Measurements from ENCODE around the gene CILP2.

The CILP2 gene

GRCh38 chr19:19528721-19529490 lies 9.2 kb upstream of the CILP2 start, which contains the start of gene YJEFN3:
TSS of gene YJEFN3 (plus strand) at chr19:19528911. CDS start at chr19:19528933, 22 bp downstream.
- DNase-seq (ENCODE audit: low read depth), result no peak

- no peak for DNase-seq (ENCODE audit: low read depth)
Observed at GRCh38 chr19:19529783-19530422, 8.2 kb upstream of the CILP2 start.

- no peak for DNase-seq (ENCODE audit: low read depth)
Observed at GRCh38 chr19:19530423-19530804, 7.7 kb upstream of the CILP2 start.

- DNase-seq (ENCODE audit: low read depth), result no peak
Observed at GRCh38 chr19:19530889-19531288, 7.2 kb upstream of the CILP2 start.

GRCh38 chr19:19531951-19532805 lies 5.9 kb upstream of the CILP2 start:
- no peak for DNase-seq (ENCODE audit: low read depth)

- DNase-seq (ENCODE audit: low read depth), result no peak
Observed at GRCh38 chr19:19532806-19533701, 5.0 kb upstream of the CILP2 start.

DNA sequence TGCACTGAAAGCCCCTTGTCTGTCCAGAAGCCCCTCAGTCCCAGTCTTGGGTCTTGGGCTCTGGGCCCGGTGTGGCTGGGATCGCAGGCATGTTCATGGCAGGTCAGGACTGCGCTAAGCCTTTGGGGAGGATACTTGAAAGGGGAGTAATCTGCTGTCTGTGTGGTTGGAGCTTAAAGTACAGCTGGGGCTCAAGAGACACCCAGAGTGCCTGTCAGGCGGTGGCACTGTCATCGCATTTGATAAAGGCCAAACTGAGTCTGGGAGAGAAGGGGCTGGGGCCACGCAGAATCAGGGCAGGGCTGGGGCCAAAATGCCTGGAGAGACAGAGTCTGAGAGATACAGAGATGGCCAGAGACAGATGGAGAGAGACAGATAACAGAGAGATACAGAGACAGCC lies 4.2 kb upstream of the CILP2 start:
- no peak for DNase-seq (ENCODE audit: low read depth)

DNA sequence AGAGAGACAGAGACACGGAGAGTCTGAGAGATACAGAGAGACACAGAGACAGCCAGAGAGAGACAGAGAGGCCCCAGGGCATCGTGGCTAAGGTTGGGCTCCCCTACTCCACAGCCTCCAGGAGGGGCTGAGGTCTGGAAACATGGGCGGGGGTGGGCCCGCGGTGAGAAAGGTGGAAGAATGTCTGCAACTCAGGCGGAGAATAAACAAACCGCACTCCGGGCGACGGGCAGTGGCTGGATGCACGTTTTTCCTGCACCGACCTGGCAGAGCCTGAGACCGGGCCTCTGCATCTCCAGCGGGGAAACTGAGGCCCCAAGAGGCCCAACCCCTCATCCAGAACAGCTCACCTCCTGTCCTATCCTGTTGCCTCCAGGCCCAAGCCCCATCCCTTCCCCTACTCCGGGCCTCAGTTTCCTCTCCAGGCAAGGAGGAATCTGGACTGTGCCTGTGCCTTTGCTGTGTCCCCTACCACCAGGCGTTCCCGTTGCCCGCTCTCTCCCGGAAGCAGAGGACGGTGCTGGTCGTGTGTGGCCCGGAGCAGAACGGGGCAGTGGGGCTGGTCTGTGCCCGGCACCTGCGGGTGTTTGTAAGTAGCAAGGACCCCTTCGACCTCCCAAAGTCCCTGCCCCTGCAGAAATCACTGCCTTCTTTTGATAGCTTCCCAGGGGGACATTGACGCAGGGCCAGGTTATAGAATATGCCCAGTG lies 3.4 kb upstream of the CILP2 start:
- DNase-seq (ENCODE audit: low read depth), result no peak

- DNase-seq (ENCODE audit: low read depth), result no peak
Observed at GRCh38 chr19:19535311-19536191, 2.5 kb upstream of the CILP2 start.

DNA sequence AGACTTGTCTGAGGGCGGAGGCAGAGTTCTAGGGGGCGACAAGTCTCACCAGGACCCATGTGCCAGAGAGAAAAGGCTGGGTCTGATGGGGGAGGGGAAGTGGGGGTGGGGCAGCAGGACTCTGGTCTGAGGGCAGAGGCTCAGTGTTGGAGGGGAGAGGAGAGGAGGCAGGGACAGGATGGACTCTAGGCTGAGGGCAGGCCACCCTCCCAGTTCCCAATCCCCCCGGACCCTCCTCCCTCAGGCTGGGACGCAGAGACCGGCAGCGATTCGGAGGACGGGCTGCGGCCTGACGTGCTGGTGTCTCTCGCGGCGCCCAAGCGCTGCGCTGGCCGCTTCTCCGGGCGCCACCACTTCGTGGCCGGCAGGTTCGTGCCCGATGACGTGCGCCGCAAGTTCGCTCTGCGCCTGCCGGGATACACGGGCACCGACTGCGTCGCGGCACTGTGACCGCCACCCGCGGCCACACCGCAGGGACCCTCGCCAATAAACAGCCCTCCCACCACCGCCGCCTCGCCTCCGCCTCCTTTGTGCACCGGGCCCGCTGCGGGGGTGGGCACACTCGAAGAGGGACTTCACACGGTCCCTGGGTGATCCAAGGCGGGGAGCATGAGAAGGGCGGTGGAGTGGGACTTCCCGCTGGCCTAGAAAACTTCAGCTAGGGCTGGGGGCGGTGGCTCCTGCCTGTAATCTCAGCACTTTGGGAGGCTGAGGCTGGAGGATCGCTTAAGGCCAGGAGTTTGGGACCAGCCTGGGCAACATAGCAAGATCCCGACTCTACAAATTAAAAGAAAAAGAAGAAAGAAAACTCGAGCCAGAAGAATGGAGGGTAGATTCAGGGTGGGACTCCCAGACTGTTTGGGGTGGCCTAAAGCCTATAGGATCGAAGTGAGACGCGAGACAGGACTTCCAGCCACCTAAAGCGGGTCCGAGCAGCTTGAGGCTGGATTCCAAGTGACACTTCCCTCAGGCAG lies 703 bp upstream of the CILP2 start:
- DNase-seq (ENCODE audit: low read depth), result no peak

DNA sequence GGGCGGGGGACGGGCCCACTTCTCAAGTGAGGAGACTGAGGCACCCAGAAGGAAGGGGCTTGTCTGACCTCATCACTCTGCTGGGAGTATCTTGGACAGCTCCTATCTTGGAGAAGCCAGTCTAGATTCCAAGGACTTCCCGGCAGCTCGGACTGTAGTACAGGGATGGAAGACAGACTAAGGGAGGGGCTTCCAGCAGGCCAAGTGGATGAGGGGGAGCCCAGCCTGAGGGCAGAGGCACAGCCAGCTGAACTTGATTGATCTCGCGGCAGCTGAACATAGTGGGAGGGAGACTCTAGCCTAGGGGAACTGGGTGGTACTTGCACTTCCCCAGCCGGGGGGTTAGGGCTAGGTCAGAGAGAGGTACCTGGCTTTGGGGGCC lies 711 bp downstream of the CILP2 start:
- no peak for DNase-seq (ENCODE audit: low read depth)

DNA sequence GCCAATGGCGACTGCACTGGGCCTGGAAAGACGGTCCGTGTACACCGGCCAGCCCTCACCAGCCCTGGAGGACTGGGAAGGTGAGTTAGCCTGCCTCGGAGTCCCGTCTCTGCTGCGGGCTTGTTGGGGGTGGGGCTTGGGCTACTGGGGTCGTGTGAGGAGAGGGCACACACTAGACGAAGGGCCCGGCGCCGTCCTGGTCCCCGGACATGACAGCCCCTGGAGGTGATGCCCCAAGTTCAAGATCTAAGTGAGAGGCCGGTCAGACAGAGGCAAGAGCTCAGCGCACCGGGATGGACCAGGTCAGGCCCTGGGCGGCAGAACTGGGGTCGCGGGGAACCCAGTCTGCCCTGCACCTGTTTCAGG lies 1.6 kb downstream of the CILP2 start:
- no peak for DNase-seq (ENCODE audit: low read depth)

- no peak for DNase-seq (ENCODE audit: low read depth)
Observed at GRCh38 chr19:19540064-19540714, 2.1 kb downstream of the CILP2 start.

DNA sequence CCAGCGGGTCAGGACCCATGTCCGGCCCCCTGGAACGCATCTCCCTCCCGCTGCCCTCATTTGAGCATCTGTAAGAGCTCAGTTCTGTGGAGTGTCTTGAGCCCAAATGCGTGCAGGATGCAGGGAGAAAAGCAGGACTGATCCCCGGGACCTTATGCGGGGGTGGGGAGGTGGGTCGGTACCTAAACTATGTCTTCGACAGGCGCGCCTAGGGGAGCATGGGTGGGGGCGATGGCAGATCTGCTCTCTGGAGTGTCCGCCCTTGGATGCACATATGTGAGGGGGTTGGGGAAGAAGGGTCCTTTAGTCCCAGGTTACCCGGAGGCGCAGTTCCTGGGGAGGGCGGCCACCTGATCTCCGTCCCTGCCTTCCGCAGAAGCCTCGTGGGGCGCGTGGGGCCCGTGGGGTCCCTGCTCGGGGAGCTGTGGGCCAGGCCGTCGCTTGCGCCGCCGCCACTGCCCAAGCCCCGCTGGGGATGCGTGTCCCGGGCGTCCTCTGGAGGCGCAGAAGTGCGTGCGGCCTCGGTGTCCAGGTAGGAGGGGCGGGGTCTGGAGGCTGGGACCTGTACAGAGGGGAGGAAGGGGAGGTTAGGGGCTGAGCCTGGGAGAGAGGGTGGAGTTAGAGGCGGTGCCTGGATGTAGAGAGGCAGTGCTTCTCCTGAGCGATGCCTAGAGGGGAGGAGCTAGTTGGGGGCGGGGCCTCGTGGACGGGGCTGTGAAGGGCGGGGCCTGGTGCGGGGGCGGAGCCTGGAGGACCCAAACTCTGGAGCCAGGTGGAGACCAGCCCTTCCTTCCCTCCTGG lies 2.9 kb downstream of the CILP2 start:
- DNase-seq (ENCODE audit: low read depth), result no peak

DNA sequence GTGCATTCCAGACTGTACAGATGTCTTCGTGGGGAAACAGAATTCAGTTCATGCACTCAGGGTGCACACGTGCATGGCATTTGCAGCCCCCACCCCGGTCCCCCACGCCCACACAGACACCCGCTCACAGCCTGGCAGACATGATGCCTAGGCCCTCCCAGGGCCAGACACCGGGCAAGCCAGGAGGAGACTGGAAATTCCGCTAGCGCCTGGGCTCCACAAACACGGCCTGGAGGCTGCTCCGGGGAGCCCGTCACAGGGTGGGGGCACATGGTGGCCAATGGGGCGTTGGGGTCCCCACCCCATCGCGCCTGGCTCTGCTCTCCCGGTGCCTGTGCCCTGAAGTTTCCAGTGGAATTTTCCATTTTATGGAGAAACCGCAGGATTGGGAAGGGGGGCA lies 3.6 kb downstream of the CILP2 start:
- DNase-seq (ENCODE audit: low read depth), result no peak

GRCh38 chr19:19542507-19542906 lies 4.4 kb downstream of the CILP2 start:
- DNase-seq (ENCODE audit: low read depth), result no peak

GRCh38 chr19:19543101-19543500 lies 5.0 kb downstream of the CILP2 start:
- no peak for DNase-seq (ENCODE audit: low read depth)

DNA sequence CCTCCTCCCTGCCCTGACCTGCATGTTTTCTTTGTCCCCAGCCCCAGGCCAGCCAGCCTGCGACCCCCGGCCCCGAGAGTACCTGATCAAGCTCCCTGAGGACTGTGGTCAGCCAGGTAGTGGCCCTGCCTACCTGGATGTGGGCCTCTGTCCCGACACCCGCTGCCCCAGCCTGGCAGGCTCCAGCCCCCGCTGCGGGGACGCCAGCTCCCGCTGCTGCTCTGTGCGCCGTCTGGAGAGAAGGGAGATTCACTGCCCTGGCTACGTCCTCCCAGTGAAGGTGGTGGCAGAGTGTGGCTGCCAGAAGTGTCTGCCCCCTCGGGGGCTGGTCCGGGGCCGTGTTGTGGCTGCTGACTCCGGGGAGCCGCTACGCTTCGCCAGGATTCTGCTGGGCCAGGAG lies 5.6 kb downstream of the CILP2 start:
- no peak for DNase-seq (ENCODE audit: low read depth)
